ENCODE measurements around the gene GRIA3.

The GRIA3 gene

DNA sequence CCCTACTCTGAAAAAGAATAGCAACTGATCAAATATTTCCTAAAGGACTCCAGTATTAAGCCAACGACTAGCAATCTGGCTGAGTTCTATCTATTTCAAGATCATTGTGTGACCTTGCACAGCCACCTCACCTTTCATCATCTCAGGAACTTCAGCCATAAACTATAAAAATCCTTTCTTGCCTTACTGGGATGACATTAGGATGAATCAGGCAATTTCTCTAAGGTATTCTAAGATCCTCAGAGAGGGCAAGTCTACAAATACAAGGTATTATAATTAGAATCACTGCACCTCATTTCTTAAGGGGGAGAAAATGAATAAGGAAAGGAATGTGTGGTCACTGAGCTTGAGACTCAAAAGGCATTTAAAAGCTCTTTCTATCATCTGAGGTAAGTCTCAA lies 152.6 kb downstream of the GRIA3 start:
- H3K36me3 ChIP-seq (ENCODE audit: control insufficient read depth, insufficient read depth, low read length), result no peaks in the 10 kb centered on the region
- no peak overlapping the region for H2BK15ac ChIP-seq (replicated peaks; ENCODE audit: low read depth)
- no peak overlapping the region for H3K9ac ChIP-seq (ENCODE audit: low read length)
- H4K8ac ChIP-seq (ENCODE audit: low read depth, low read length), result no peak overlapping the region
- H3K79me1 ChIP-seq (ENCODE audit: low read length), result no peaks in the 10 kb centered on the region
- H3K4ac ChIP-seq (ENCODE audit: low read depth, low read length), result no peak overlapping the region
- H3K27me3 ChIP-seq (ENCODE audit: insufficient read depth, low read length, poor library complexity), result no peaks in the 10 kb centered on the region
- no peaks in the 10 kb centered on the region for H3K4me1 ChIP-seq (ENCODE audit: control insufficient read depth, low read depth, low read length)
- no peak overlapping the region for H3K18ac ChIP-seq (ENCODE audit: low read length)
- H2BK120ac ChIP-seq (ENCODE audit: low read depth, low read length), result no peak overlapping the region
- H3K56ac ChIP-seq (ENCODE audit: low read length), result no peak overlapping the region
- no peak overlapping the region for H3K4me2 ChIP-seq (ENCODE audit: low read length)
- no peaks in the 10 kb centered on the region for H3K79me2 ChIP-seq (ENCODE audit: control insufficient read depth, insufficient read depth, low read length)
- H4K5ac ChIP-seq (ENCODE audit: low read length), result no peak overlapping the region
- no peak overlapping the region for H2AK5ac ChIP-seq (ENCODE audit: low read length)
- no peak overlapping the region for H2BK5ac ChIP-seq (ENCODE audit: low read length)
- no peak overlapping the region for H3K4me3 ChIP-seq (ENCODE audit: low read length)
- H3K23ac ChIP-seq (ENCODE audit: low read length), result no peak overlapping the region
- WGBS (ENCODE audit: extremely low coverage, insufficient coverage, low lambda C conversion rate), result no CpG with 5 or more reads among the region's 1 CpG
- H3K27ac ChIP-seq (ENCODE audit: low read depth, low read length), result no peak overlapping the region
- DNase-seq, result no peak

DNA sequence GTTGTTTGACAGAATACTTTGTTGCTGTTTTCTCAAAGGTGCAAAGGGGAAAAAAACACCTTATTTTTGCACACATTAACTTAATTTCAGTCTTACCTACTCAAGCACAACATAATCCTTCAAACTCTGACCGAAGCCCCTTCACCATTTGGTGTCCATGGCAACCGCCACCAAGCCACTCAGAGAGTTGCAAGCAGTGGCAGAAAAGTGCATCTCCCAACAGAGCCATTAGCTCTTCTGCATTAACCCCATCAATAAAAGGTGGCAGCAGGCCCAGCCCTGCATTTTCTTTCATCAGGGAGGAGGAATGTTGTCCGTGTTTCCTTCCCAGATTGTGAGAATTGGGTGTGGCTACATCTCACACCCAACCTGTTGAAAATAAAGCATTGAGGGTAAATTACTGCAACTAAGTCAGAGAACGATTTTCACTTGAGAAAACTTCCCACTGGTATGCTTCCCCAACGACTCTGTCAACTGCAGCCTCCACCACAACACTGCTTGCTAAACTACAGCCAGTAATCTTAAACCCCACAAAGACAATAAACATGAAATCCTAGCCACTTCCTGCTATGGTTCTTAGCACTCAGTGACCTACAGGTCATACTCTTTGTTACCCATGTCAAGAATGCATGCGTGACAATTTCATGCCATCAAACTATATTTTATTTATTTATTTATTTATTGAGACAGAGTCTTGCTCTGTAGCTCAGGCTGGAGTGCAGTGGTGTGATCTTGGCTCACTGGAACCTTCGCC lies 154.0 kb downstream of the GRIA3 start:
- Histone ChIP-seq H3K9ac (ENCODE audit: low read length) (no peak overlapping the region), H2BK120ac (ENCODE audit: low read depth, low read length) (no peak overlapping the region), H3K79me1 (ENCODE audit: low read length) (no peaks in the 10 kb centered on the region), H3K27ac (ENCODE audit: low read depth, low read length) (no peak overlapping the region), H3K4me2 (ENCODE audit: low read length) (no peak overlapping the region), H3K56ac (ENCODE audit: low read length) (no peak overlapping the region), H3K79me2 (ENCODE audit: control insufficient read depth, insufficient read depth, low read length) (no peaks in the 10 kb centered on the region), H4K5ac (ENCODE audit: low read length) (no peak overlapping the region), H3K36me3 (ENCODE audit: control insufficient read depth, insufficient read depth, low read length) (no peaks in the 10 kb centered on the region), H3K4me3 (ENCODE audit: low read length) (no peak overlapping the region), H2AK5ac (ENCODE audit: low read length) (no peak overlapping the region), H3K4ac (ENCODE audit: low read depth, low read length) (no peak overlapping the region), H3K18ac (ENCODE audit: low read length) (no peak overlapping the region), H4K8ac (ENCODE audit: low read depth, low read length) (no peak overlapping the region), H2BK15ac (replicated peaks; ENCODE audit: low read depth) (no peak overlapping the region), H3K23ac (ENCODE audit: low read length) (no peak overlapping the region), H3K27me3 (ENCODE audit: insufficient read depth, low read length, poor library complexity) (no peaks in the 10 kb centered on the region), H3K4me1 (ENCODE audit: control insufficient read depth, low read depth, low read length) (no peaks in the 10 kb centered on the region), H2BK5ac (ENCODE audit: low read length) (no peak overlapping the region)
- no CpG with 5 or more reads among the region's 7 CpGs for WGBS (ENCODE audit: extremely low coverage, insufficient coverage, low lambda C conversion rate)
- DNase-seq, result no peak

- no peak overlapping the region for H3K18ac ChIP-seq (ENCODE audit: low read length)
- no peak overlapping the region for H2BK5ac ChIP-seq (ENCODE audit: low read length)
- H3K79me2 ChIP-seq (ENCODE audit: control insufficient read depth, insufficient read depth, low read length), result no peaks in the 10 kb centered on the region
- H4K8ac ChIP-seq (ENCODE audit: low read depth, low read length), result no peak overlapping the region
- WGBS (ENCODE audit: extremely low coverage, insufficient coverage, low lambda C conversion rate), result no CpG with 5 or more reads among the region's 4 CpGs
- no peak overlapping the region for H3K9ac ChIP-seq (ENCODE audit: low read length)
- no peaks in the 10 kb centered on the region for H3K79me1 ChIP-seq (ENCODE audit: low read length)
- H3K56ac ChIP-seq (ENCODE audit: low read length), result no peak overlapping the region
- H2AK5ac ChIP-seq (ENCODE audit: low read length), result no peak overlapping the region
- H2BK120ac ChIP-seq (ENCODE audit: low read depth, low read length), result no peak overlapping the region
- H2BK15ac ChIP-seq (replicated peaks; ENCODE audit: low read depth), result no peak overlapping the region
- no peak overlapping the region for H3K4me2 ChIP-seq (ENCODE audit: low read length)
- H3K27ac ChIP-seq (ENCODE audit: low read depth, low read length), result no peak overlapping the region
- no peaks in the 10 kb centered on the region for H3K36me3 ChIP-seq (ENCODE audit: control insufficient read depth, insufficient read depth, low read length)
- no peak for DNase-seq
- no peak overlapping the region for H3K23ac ChIP-seq (ENCODE audit: low read length)
- no peak overlapping the region for H3K4me3 ChIP-seq (ENCODE audit: low read length)
- H3K27me3 ChIP-seq (ENCODE audit: insufficient read depth, low read length, poor library complexity), result no peaks in the 10 kb centered on the region
- H3K4me1 ChIP-seq (ENCODE audit: control insufficient read depth, low read depth, low read length), result no peaks in the 10 kb centered on the region
- no peak overlapping the region for H3K4ac ChIP-seq (ENCODE audit: low read depth, low read length)
- H4K5ac ChIP-seq (ENCODE audit: low read length), result no peak overlapping the region
These were observed 155.3 kb downstream of the GRIA3 start for GRCh38 chrX:123339221-123339905.

GRCh38 chrX:123340696-123341095 lies 156.6 kb downstream of the GRIA3 start:
- Histone ChIP-seq H3K79me2 (ENCODE audit: control insufficient read depth, insufficient read depth, low read length) (no peaks in the 10 kb centered on the region), H3K79me1 (ENCODE audit: low read length) (no peaks in the 10 kb centered on the region), H3K56ac (ENCODE audit: low read length) (no peak overlapping the region), H3K4me1 (ENCODE audit: control insufficient read depth, low read depth, low read length) (no peaks in the 10 kb centered on the region), H3K23ac (ENCODE audit: low read length) (no peak overlapping the region), H3K9ac (ENCODE audit: low read length) (no peak overlapping the region), H3K4me2 (ENCODE audit: low read length) (no peak overlapping the region), H2BK5ac (ENCODE audit: low read length) (no peak overlapping the region), H2AK5ac (ENCODE audit: low read length) (no peak overlapping the region), H3K18ac (ENCODE audit: low read length) (no peak overlapping the region), H4K8ac (ENCODE audit: low read depth, low read length) (no peak overlapping the region), H2BK15ac (replicated peaks; ENCODE audit: low read depth) (no peak overlapping the region), H3K27ac (ENCODE audit: low read depth, low read length) (no peak overlapping the region), H3K4me3 (ENCODE audit: low read length) (no peak overlapping the region), H2BK120ac (ENCODE audit: low read depth, low read length) (no peak overlapping the region), H3K27me3 (ENCODE audit: insufficient read depth, low read length, poor library complexity) (no peaks in the 10 kb centered on the region), H4K5ac (ENCODE audit: low read length) (no peak overlapping the region), H3K36me3 (ENCODE audit: control insufficient read depth, insufficient read depth, low read length) (no peaks in the 10 kb centered on the region), H3K4ac (ENCODE audit: low read depth, low read length) (no peak overlapping the region)
- DNase-seq, result no peak
- no CpG with 5 or more reads among the region's 3 CpGs for WGBS (ENCODE audit: extremely low coverage, insufficient coverage, low lambda C conversion rate)

- Histone ChIP-seq H3K23ac (ENCODE audit: low read length) (no peak overlapping the region), H3K4me2 (ENCODE audit: low read length) (no peak overlapping the region), H3K4ac (ENCODE audit: low read depth, low read length) (no peak overlapping the region), H3K4me1 (ENCODE audit: control insufficient read depth, low read depth, low read length) (no peaks in the 10 kb centered on the region), H3K27me3 (ENCODE audit: insufficient read depth, low read length, poor library complexity) (no peaks in the 10 kb centered on the region), H3K9ac (ENCODE audit: low read length) (no peak overlapping the region), H3K27ac (ENCODE audit: low read depth, low read length) (no peak overlapping the region), H3K4me3 (ENCODE audit: low read length) (no peak overlapping the region), H2BK120ac (ENCODE audit: low read depth, low read length) (no peak overlapping the region), H2AK5ac (ENCODE audit: low read length) (no peak overlapping the region), H3K79me2 (ENCODE audit: control insufficient read depth, insufficient read depth, low read length) (no peaks in the 10 kb centered on the region), H3K56ac (ENCODE audit: low read length) (no peak overlapping the region), H3K36me3 (ENCODE audit: control insufficient read depth, insufficient read depth, low read length) (no peaks in the 10 kb centered on the region), H3K18ac (ENCODE audit: low read length) (no peak overlapping the region), H4K8ac (ENCODE audit: low read depth, low read length) (no peak overlapping the region), H2BK15ac (replicated peaks; ENCODE audit: low read depth) (no peak overlapping the region), H2BK5ac (ENCODE audit: low read length) (no peak overlapping the region), H3K79me1 (ENCODE audit: low read length) (no peaks in the 10 kb centered on the region), H4K5ac (ENCODE audit: low read length) (no peak overlapping the region)
- WGBS (ENCODE audit: extremely low coverage, insufficient coverage, low lambda C conversion rate), result no CpG with 5 or more reads among the region's 1 CpG
- DNase-seq, result peak; percentile 35
These were observed 164.4 kb downstream of the GRIA3 start for GRCh38 chrX:123348468-123348867.

All from mesendoderm (in vitro differentiated cells).